Tongue (tissue), 2 donors: Measurements from ENCODE around the gene ZNF37A. TPM values are rescaled to one million over a fixed set of nuclear protein-coding genes. Genes with fewer than 3 reads are reported as not detected.
"Not testable (repeated sequence)": the region's sequence is repeated elsewhere in the genome, so short reads cannot be mapped to it uniquely, and the experiment has no call there.

Source experiments
- DNase-seq: peaks from one replicate; pipeline ENCODE4 v3.0.0-alpha.2; 2015
- total RNA-seq: library from RNA; depleted of rRNA; stranded (reverse); fragments of >200 nt; gene quantifications from one replicate; pipeline ENCODE4 v1.2.3, GENCODE V29; 2014

ZNF37A gene
- total RNA-seq = 16.5 TPM

- DNase-seq = peak; percentile 98
Observed at GRCh38 chr10:38094158-38094926, at the start of gene ZNF37A. TSS of gene ZNF37A (plus strand) at chr10:38094337. CDS start at chr10:38096618, 2,281 bp downstream.

- no peak for DNase-seq
Observed at GRCh38 chr10:38045129-38045528, 49.0 kb upstream of the ZNF37A start.

DNA sequence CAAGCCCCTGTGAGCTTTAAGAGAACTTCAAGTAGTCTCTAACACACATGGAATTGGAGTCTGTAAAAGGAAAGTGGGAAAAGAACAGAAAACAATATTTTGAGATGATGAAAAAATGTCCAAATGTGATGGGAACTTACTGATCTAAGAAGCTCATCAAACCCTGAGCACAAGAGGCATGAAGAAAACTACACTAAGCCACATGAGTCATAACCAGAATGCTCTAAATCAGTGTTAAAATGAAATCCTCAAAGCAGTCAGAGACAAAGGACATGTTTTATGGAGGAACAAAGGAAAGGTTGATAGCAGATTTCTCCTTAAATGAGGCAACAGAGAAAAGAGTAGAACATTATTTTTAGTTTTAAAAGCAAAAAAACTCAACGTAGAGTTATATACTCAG is 46.5 kb upstream of the ZNF37A start:
- no peak for DNase-seq

DNA sequence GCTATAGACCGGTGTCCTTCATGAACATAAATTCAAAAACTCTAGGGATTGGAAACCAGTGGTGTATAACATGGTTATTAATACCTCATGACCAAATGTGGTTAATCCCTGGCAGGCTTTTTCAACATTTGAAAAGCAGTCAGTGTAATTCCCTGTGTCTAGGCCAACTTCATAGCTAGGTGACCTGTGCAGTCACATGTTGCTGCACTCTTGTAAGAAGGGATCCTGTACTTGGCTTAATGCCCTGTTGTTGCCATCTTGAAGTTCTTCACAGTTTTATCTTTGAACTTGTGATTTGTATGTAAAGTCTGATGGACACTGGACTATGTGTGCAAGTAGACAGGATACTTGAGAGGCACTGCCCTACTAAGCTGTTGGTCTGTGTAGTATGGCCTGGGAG is 43.9 kb upstream of the ZNF37A start:
- DNase-seq = no peak

GRCh38 chr10:38054361-38054797 is 39.8 kb upstream of the ZNF37A start:
- no peak for DNase-seq

DNA sequence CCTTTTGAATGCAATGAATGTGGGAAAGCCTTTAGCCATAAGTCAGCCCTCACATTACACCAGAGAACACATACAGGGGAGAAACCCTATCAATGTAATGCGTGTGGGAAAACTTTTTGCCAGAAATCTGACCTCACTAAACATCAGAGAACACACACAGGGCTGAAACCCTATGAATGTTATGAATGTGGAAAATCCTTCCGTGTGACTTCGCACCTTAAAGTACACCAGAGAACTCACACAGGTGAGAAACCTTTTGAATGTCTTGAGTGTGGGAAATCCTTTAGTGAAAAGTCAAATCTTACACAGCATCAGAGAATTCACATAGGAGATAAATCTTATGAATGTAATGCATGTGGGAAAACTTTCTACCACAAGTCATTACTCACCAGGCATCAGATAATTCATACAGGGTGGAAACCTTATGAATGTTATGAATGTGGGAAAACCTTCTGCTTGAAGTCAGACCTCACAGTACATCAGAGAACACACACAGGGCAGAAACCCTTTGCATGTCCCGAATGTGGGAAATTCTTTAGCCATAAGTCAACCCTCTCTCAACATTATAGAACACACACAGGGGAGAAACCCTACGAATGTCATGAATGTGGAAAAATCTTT is 38.8 kb upstream of the ZNF37A start:
- not testable (repeated sequence) for DNase-seq

DNA sequence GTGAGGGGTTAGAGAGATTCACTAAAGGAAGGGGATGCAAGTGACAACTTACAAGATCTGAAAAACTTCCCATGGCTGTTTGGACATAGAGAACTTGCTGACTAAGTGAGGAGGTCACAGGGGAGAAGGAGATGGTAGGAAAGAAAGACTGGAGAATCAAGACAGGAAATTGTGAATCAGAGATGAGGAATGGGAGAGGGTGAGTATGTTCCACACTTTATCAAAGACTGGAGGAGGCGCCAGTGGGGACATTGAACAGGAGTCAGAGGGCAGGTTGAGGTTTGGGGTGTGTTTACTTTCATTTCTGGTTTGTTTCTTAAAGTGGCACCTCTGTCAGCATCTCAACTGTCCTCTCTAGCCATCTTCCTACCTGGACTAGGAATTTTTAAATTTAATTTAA is 24.5 kb upstream of the ZNF37A start:
- not testable (repeated sequence) for DNase-seq

DNA sequence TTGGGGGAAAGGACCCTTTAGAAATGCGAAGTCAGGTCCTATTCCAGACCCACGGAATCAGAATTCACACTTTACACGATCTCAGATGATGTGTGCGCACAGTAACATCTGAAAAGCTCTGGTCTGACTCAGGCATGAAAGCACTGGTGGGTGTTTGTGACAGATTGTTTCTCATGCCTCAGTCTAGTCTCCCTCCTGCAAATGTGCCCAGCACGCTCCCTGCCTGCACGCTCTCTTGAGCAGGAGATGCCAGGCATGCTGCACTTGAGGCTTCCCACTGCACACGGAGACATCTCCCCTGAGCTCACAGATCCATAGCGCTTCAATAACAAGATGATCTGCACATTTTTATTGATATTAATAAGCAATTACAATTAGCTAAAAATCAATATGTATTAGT is 23.6 kb upstream of the ZNF37A start:
- DNase-seq = no peak

DNA sequence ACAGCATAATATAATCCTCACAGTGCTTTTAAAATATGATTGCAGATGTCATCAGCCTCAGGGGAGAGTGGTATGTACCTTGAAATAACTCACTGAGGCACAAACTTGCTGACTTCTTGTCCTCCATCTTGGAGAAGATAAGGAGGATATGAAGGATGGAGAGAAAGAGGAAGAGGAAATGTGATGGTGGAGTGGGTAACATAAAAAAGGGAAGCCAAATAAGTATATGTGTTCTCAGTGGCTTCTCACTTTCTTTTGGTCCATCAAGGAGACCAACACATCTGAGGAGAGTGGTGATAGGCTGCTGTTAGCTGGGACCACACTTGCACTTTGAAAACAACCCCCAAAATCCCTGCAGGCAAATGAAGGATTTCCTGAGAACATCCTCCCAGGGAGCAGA is 21.6 kb upstream of the ZNF37A start:
- DNase-seq = no peak

DNA sequence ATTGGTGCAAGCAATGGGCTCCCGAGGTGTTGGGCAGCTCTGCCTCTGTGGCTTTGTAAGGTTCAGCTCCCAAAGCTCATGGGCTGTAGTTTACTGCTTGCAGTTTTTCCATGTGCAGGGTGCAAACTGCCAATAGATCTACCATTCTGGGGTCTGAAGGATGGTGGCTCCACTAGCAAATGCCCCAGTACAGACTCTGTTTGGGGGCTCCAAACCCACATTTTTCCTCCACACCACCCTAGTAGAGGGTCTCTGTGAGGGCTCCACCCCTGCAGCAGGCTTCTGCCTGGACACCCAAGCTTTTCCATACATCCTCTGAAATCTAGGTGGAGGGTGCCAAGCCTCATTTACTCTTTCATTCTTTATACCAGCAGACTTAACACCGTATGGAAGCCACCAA is 17.4 kb upstream of the ZNF37A start:
- no peak for DNase-seq

DNA sequence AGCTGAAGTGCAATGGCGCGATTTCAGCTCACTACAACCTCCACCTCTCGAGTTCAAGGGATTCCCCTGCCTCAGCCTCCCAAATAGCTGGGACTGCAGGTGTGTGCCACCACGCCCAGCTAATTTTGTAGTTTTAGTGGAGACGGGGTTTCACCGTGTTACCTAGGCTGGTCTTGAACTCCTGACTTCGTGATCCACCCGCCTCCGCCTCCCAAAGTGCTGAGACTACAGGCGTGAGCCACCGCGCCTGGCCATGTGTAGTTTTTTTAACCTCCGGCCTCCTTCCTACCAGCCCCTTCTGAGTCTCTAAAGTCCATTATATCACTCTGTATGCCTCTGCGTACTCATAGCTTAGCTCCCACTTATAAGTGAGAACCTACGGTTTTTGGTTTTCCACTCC is 819 bp upstream of the ZNF37A start:
- DNase-seq = not testable (repeated sequence)

DNA sequence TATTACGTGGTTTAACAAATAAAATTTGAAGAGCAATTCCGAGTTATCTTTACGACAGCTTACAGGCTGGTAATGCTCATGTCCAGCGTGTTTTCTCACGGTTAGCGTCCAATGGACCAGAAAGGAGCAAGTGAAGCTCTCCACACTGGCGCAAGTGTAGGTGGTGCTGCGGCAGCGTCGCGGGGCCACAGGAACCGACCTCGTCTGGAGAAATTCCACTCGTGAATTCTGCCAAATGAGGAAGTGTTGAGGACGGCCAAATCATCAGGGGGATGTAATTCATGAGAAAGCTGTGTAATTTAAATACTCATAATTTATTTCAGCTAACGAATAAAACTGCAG is 350 bp upstream of the ZNF37A start:
- no peak for DNase-seq

- no peak for DNase-seq
Observed at GRCh38 chr10:38094927-38095574, 914 bp downstream of the ZNF37A start.

- no peak for DNase-seq
Observed at GRCh38 chr10:38102880-38103279, 8.7 kb downstream of the ZNF37A start.

DNA sequence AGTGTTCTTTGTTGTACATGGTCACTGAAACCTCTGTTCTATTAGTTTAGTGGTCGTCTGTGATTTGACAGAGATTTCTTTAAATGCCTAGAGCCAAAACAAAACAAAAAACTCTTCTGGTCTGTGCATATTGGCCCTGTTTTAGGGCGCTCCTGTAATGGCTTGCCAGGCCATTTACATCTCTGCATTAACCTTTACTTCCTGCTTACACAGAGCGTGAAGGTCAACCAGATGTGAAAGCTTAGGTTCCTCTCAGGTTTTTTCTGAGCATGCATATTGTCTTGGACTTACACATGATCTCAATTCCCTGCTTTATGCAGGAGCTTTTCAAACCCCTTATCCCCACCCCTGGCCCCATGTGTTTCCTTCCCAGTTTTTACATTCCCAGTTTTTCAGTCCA is 9.6 kb downstream of the ZNF37A start:
- DNase-seq = no peak

GRCh38 chr10:38112159-38112558 is 18.0 kb downstream of the ZNF37A start:
- DNase-seq = no peak

DNA sequence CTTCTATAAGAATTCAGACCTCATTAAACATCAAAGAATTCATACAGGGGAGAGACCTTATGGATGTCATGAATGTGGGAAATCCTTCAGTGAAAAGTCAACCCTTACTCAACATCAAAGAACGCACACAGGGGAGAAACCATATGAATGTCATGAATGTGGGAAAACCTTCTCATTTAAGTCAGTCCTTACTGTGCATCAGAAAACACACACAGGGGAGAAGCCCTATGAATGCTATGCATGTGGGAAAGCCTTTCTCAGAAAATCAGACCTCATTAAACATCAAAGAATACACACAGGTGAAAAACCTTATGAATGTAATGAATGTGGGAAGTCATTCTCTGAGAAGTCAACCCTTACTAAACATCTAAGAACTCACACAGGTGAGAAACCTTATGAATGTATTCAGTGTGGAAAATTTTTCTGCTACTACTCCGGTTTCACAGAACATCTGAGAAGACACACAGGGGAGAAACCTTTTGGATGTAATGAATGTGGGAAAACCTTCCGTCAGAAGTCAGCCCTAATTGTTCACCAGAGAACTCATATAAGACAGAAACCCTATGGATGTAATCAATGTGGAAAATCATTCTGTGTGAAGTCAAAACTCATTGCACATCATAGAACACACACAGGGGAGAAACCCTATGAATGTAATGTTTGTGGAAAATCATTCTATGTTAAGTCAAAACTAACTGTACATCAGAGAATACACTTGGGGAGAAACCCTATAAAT is 24.1 kb downstream of the ZNF37A start:
- DNase-seq = no peak

DNA sequence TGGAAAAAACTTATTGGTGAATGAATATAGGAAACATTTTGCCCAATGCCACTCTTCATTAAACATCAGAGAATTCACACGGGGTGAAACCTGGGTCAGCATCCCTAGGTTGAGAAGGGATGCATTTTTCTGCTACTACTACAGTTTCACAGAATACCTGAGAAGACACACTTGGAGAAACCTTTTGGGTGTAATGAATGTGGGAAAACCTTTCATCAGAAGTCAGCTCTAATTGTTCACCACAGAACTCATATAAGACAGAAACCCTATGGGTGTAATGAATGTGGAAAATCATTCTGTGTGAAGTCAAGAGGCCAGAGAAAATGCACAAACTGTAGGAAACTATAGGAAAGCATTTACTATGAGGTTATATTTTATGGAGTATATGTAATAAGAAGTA is 24.9 kb downstream of the ZNF37A start:
- no peak for DNase-seq

DNA sequence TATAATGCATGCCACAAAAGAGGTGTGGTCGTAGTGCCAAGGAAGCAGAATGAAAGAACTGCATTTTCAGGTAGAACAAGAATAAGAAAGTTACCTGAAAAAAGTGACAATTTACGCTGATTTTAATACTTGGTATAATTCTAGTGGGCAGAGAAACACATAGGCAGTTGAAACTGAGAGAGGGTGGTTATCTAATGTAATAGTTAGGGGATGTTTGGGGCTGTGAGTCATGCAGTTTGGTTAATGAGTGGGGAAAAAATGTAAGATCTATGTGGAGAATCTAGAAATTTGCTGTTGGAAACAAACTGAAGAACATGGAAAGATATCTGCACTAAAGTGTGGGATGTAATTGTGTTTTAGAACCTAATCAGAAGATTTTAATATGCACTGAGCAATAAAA is 33.7 kb downstream of the ZNF37A start:
- no peak for DNase-seq

GRCh38 chr10:38143587-38143986 is 49.5 kb downstream of the ZNF37A start:
- DNase-seq = no peak

DNA sequence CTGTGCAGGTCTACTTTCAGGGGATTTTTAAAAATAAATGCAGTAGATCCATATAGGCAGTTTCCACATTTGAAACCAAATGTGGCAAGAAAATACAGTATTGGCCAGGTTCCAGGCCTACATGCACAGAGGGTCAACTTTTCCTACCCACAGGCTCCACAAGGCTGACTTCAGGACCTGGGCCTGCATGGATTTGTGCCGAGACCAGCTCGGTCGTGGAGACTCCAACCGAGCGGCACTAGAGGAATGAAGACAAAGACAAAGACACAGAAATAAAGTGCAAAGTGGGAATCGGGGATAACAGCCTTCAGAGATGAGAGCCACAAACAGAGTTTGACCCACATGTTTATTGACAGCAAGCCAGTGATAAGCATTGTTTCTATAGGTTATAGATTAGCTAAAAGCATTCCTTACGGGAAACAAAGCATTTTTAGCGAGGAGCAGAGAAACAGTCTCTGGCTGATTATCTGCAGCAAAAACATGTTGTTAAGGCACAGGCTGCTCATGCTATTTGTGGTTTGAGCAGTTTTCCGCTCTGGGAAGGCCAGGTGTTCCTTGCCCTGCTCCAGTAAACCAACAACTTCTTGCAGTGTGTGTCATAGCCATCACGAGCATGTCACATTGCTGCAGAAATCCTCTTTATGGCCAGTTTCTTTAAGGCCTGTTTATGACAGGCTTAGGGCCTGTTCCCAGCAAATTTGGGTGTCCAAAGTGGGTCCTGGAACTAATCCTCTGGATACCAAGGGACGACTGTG is 52.6 kb downstream of the ZNF37A start:
- no peak for DNase-seq

DNA sequence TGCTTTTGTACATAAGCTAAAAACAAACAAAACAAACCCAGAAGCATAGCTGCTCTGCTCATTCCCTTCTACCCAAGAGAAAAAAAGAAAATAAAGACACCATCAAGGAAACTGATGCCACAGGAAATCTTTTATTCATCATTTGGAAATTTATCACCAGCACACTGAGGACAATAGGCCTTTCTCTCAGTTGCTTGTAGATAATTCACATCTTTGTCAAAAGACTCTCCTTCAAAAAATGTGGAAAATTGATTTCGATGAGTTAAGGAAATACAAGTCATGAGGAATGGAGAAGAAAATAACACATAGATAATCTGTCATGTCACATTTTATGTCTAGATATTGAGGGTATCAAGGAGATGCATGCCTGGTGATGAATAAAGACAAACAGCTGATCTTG is 53.5 kb downstream of the ZNF37A start:
- no peak for DNase-seq
